GM19035 (cell line): Measurements from ENCODE around the gene PPFIBP1.
"Not testable (repeated sequence)": the region's sequence is repeated elsewhere in the genome, so short reads cannot be mapped to it uniquely, and the experiment has no call there.

Experiments used
- ATAC-seq: cut with Tn5 transposase; IDR thresholded peaks from one replicate; pipeline ENCODE4 v1.9.1; 2021; ENCODE audit not compliant: unreplicated experiment

PPFIBP1 gene

GRCh38 chr12:27703720-27704452 is 179.9 kb downstream of the PPFIBP1 start:
- ATAC-seq = peak; percentile 91

DNA sequence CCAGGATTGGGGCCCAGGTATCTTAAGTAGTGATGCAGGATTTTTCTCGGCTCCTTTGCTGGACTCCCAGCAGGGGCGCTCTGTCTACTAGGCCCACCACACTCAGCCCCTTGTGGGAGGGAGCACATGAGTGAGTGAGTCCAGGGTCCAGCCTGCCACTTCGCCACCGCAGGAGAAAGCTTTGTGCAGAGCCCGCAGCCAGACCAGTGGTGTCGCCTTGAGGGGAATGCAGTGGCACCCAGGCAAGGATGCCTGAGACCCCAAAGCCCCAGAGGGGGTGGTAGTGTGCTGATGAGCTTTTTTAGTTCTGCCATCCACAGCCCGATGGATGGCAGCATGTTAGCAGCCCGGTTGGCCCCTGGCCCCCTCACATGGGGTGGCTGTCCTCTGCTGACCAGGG is 181.3 kb downstream of the PPFIBP1 start:
- ATAC-seq = no peak

DNA sequence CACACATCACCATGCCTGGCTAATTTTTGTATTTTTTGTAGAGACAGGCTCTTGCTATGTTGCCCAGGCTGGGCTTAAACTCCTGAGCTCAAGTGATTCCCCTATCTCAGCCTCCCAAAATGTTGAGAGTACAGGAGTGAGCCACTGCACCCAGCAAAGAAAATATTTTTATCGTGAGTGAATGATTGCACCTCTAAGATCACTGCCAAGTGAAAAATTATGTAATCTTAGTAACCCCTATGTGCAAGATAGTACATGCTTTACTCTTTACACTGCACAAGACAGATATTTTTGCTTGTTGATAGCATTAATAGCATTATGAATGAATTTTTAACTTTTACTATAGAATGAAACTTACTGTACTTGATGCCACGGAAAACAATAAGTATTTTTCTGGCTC is 183.2 kb downstream of the PPFIBP1 start:
- no peak for ATAC-seq

DNA sequence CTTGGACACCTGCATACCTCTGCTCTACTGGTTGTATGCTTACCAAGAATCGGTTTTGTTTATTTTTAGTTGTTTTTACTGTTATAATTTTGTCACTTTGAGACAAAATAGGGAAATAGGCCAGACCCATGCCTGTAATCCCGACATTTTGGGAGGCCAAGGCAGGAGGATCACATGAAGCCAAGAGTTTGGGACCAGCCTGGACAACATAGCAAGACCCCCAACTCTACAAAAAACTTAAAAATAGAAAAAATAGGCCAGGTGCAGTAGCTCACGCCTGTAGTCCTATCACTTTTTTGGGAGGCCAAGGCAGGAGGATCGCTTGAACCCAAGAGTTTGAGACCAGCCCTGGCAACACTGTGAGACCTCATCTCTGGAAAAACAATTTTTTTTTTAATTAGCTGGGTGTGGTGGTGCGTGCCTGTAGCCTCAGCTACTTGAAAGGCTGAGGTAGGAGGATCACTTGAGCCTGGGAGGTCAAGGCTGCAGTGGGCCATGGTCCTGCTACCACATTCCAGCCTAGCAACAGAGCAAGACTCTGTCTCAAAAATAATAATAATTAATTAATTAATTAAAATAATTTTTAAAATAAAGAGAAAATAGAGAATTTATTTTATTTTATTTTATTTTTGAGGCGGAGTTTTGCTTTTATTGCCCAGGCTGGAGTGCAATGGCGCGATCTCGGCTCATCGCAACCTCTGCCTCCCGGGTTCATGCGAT is 185.4 kb downstream of the PPFIBP1 start:
- no peak for ATAC-seq

GRCh38 chr12:27709932-27710591 is 186.1 kb downstream of the PPFIBP1 start:
- peak; percentile 48 for ATAC-seq

DNA sequence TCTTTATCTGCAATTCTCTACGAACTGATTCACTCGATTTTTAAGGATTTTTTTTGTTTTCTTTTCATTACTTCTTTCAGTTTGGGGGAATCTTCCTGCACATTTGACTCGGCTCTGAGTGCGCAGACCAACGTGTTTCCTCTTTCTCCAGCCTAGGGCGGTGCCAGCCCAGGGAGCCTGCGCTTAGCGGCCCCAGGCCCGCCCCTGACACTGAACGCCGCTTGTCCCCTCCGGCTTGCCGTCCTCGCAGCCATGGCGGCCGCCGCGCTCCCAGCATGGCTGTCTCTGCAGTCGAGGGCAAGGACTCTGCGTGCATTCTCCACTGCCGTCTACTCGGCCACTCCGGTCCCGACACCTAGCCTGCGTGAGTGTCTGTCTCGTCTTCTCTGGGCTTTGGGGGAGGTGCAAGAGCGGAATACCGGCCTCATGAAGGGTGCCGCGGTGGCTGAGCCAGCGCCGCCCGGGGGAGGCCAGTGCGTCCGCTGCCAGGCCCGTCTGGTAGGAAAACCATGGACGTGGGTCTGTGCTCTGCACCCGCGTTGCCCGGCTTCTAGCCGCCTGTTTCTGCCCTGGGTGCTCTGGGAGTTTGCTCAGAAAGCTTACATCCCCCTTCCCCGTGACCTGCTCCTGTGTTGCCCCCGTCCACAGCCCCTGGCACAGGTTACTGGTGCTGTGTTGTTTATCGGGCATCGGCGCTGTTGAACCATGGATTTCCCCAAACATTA is 186.7 kb downstream of the PPFIBP1 start, which contains the start of gene MRPS35:
MRPS35 (plus strand) TSS at position 241 of the 725 bp plus-strand sequence; CDS start at position 253, 12 bp downstream.
- ATAC-seq = peak; percentile 97

- ATAC-seq = no peak
These were observed 187.3 kb downstream of the PPFIBP1 start for GRCh38 chr12:27711317-27711682.

DNA sequence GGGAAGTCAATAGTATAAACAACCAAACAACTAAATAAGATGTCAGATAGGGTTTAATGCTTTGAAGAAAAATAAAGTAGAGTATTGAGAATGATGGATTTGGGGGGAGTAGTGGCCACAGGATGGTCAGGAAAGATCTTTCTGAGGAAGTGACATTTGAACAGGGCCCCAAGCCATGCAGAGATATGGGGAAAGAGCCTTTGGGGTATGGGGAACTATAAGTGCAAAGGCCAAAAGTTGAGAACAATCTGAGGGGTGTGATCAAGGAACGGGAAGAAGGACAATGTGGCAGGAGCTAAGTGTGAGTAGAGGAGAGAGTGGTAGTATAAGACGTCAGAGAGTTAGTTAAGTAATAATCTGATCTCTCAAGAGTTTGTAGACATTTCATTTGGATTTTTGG is 188.0 kb downstream of the PPFIBP1 start:
- no peak for ATAC-seq

DNA sequence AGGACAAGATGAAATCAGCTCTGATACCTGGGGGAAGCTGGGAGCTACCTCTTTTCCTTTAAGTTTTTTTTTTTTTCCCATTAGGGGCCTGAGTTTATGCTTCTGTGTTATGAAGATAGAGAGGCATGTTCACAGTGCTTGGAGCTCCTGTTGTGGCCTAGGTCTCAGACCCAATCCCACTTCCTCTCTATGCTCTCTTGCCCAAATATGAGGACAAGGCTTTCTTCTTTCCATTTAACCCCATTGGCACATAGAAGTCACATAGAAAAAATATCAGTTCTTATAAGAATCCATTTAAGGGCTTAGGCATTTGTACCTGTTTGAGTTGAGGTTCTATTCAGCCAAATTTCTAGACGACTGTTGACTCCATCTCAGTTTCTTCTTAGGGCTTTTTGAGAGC is 199.2 kb downstream of the PPFIBP1 start:
- ATAC-seq = no peak

DNA sequence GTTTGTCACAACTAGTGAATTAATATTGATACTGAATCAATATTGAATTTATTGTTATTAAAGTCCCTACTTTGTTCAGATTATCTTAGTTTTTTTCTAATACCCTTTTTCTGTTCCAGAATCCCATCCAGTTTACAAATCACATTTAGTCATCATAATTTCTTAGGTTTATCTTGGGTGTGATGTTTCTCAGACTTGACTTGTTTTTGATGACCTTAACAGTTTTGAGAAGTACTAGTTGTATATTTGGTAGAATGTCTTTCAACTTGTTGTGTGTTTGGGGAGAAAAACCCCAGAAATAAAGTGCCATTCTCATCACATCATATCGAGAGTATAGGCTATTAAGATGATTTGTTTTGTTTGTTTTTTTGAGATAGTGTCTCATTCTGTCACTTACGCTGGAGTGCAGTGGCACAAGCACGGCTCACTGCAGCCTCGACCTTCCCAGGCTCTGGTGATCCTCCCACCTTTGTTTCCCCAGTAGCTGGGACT is 206.1 kb downstream of the PPFIBP1 start:
- ATAC-seq = no peak

GRCh38 chr12:27732281-27732680 is 208.3 kb downstream of the PPFIBP1 start:
- no peak for ATAC-seq

GRCh38 chr12:27733052-27733656 is 209.1 kb downstream of the PPFIBP1 start:
- ATAC-seq = no peak

GRCh38 chr12:27733791-27734190 is 209.8 kb downstream of the PPFIBP1 start:
- no peak for ATAC-seq

GRCh38 chr12:27734321-27734720 is 210.3 kb downstream of the PPFIBP1 start:
- not testable (repeated sequence) for ATAC-seq

DNA sequence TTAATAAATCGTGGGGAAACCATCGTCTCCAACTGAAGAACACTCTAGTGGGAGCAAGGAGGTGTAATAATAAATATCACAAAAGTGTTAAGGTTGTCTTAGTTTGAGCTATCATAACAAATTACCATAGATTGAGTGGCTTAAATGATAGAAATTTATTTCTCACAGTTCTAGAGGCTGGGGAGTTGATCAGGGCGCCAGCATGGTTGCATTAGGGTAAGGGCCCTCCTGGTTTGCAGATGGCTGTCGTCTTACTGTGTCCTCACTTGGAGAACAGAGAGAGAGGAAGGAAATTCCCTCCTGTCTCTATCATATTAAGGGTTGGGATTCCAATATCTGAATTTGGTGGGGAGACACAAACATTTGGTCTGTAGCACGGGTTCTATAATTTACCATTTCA is 219.6 kb downstream of the PPFIBP1 start:
- no peak for ATAC-seq
